Body of pancreas (tissue), 4 donors: ENCODE results near the gene HAUS3. TPM values are rescaled to one million over a fixed set of nuclear protein-coding genes. Genes with fewer than 3 reads are reported as not detected.

ENCODE experiments used
- ATAC-seq: fragments of 150-250 bp; one replicate; pipeline ENCODE4 v1.9.1; 2016
- DNase-seq, 4 donors: peaks; one replicate each; pipeline ENCODE4 v3.0.0-alpha.2; 2019
- H3K27ac ChIP-seq, 4 donors: fragments of 200-600 bp; sonication (generic); 1 replicate in 3 of 4; 2 replicates in 1 of 4; pipeline versions ENCODE4 v1.5.1 to v1.6.1; 2016 to 2019; ENCODE audit warnings: mild to moderate bottlenecking in 1 of 4, mixed read lengths in 1 of 4, moderate library complexity in 1 of 4
- H3K27me3 ChIP-seq, 2 donors: fragments of 200-600 bp; sonication (generic); one replicate each; pipeline ENCODE4 v1.6.0; 2016; ENCODE audit warnings: mild to moderate bottlenecking in 1 of 2
- H3K36me3 ChIP-seq, 2 donors: fragments of 200-600 bp; sonication (generic); replicated peaks in 1 of 2; 2 replicates each; pipeline ENCODE4 v1.5.1; 2016; ENCODE audit warnings: low read depth in 2 of 2; ENCODE audit not compliant: insufficient read depth in 1 of 2
- H3K4me1 ChIP-seq: fragments of 200-600 bp; sonication (generic); one replicate; pipeline ENCODE4 v1.6.0; 2016
- H3K4me3 ChIP-seq, 2 donors: fragments of 200-600 bp; sonication (generic); 1 replicate in 1 of 2; 2 replicates in 1 of 2; pipeline ENCODE4 v1.5.1; 2016 to 2019
- H3K9me3 ChIP-seq, 3 donors: fragments of 200-600 bp; sonication (generic); 1 replicate in 2 of 3; 2 replicates in 1 of 3; pipeline ENCODE4 v1.5.1; 2016
- POLR2A ChIP-seq, 3 donors: fragments of 450-650 bp; IDR thresholded peaks; one replicate each; pipeline ENCODE4 v1.6.1; 2016; ENCODE audit warnings: antibody characterized with exemption in 3 of 3, mild to moderate bottlenecking in 2 of 3
- WGBS, 2 donors: methylation state at CpG; one replicate each; pipeline ENCODE4 v1.1.5; 2017; 5-methylcytosine and 5-hydroxymethylcytosine counted together
- intact Hi-C: fragments of 100-400 bp; cut with DNase I; formaldehyde crosslinking; loops from one replicate; pipeline ENCODE4 v1.15.1; 2023
- total RNA-seq, 2 donors: library from RNA; depleted of rRNA; stranded (reverse); fragments of >200 nt; gene quantifications; one replicate each; pipeline ENCODE4 v1.1.0, GENCODE V29; 2016
- TF ChIP-seq, protein P1 (sequence below), 7 experiments: fragments of 450-650 bp in 4 of 7; fragments of 200-600 bp in 3 of 7; sonication (generic) in 3 of 7; IDR thresholded peaks; one replicate each; pipeline ENCODE4 v1.5.1; 2016 to 2019; ENCODE audit warnings: antibody characterized with exemption in 7 of 7

The HAUS3 gene, protein sequence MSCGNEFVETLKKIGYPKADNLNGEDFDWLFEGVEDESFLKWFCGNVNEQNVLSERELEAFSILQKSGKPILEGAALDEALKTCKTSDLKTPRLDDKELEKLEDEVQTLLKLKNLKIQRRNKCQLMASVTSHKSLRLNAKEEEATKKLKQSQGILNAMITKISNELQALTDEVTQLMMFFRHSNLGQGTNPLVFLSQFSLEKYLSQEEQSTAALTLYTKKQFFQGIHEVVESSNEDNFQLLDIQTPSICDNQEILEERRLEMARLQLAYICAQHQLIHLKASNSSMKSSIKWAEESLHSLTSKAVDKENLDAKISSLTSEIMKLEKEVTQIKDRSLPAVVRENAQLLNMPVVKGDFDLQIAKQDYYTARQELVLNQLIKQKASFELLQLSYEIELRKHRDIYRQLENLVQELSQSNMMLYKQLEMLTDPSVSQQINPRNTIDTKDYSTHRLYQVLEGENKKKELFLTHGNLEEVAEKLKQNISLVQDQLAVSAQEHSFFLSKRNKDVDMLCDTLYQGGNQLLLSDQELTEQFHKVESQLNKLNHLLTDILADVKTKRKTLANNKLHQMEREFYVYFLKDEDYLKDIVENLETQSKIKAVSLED
- 10 to 100 TPM in 1 of 2 donors, 1 to 10 TPM in 1; 7.3 to 11.9 TPM for total RNA-seq

DNA sequence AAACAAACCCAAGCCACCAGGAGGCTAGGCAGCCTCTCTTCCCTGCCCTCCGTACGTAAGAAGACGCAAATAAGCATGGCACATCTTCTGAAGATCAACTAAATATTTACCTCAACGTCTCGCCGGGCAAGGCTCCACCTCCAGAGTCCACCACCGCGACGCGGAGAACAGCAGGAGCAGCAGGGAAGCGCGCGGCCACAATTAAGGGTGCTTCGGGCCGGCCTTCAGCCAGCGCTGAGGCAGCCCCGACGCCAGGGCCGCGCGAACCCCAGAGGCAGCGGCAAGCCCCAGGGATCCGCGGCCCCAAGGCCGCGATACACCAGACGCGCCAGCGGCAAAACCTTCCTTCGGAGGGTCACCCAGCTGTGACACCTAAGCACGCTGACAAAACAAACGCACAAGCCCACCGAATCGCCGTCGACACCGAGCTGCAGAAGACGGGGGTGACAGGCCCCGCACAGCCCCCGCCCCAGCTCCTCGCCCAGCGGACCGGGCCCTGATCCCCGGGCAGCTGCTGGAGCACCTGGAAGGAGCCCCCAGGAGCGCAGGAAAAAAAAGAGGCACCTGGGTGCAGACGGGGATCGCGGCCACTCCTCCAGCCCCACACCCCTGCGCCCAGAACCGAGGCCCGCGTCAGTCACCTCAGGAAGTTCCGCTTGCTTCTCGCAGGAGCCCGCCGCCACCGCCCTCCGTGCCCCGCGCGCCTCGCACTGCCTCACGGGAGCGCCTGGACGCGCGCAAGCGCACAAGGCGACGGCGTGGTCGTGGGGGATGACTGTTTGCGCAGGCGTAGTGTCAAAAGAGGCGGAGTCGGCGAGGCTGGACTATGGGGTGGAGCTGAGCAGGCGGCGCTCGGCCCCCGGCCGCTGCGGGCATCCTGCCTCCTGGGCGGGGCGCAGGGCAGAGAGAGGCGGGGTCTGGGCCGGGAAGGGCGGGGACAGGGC lies at the start of gene HAUS3, which contains the start of gene POLN:
HAUS3 (minus strand) TSS at position 712 of the 944 bp plus-strand sequence. CDS start 1,175 bp downstream, outside the sequence.
POLN (minus strand) TSS at position 712 of the 944 bp plus-strand sequence. CDS start 12,890 bp downstream, outside the sequence.
- Histone ChIP-seq H3K27me3 (no peaks in the 10 kb centered on the region), H3K27ac (peak within 1 kb of the TSS in 3 of 4 donors; percentile 44 to 85 (median 68)), H3K4me3 (peak within 1 kb of the TSS; percentile 61 to 97), H3K4me1 (peaks cover 36% of the 10 kb centered on the region), H3K9me3 (no peaks in the 10 kb centered on the region), H3K36me3 (no peaks in the 10 kb centered on the region)
- TF ChIP-seq, protein P1, sequence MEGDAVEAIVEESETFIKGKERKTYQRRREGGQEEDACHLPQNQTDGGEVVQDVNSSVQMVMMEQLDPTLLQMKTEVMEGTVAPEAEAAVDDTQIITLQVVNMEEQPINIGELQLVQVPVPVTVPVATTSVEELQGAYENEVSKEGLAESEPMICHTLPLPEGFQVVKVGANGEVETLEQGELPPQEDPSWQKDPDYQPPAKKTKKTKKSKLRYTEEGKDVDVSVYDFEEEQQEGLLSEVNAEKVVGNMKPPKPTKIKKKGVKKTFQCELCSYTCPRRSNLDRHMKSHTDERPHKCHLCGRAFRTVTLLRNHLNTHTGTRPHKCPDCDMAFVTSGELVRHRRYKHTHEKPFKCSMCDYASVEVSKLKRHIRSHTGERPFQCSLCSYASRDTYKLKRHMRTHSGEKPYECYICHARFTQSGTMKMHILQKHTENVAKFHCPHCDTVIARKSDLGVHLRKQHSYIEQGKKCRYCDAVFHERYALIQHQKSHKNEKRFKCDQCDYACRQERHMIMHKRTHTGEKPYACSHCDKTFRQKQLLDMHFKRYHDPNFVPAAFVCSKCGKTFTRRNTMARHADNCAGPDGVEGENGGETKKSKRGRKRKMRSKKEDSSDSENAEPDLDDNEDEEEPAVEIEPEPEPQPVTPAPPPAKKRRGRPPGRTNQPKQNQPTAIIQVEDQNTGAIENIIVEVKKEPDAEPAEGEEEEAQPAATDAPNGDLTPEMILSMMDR (IDR thresholded peaks at IDR 0.05) = no peak
- peak; percentile 51 to 82 (median 73) for TF ChIP-seq POLR2A (IDR thresholded peaks at IDR 0.05)
- intact Hi-C loops = no loop called here
- 0 to 1% methylated on average over 6 to 87 of the region's 88 CpGs for WGBS, 2 donors
- ATAC-seq (peak; percentile 98), DNase-seq (peak; percentile 98 to 99 (median 98))

DNA sequence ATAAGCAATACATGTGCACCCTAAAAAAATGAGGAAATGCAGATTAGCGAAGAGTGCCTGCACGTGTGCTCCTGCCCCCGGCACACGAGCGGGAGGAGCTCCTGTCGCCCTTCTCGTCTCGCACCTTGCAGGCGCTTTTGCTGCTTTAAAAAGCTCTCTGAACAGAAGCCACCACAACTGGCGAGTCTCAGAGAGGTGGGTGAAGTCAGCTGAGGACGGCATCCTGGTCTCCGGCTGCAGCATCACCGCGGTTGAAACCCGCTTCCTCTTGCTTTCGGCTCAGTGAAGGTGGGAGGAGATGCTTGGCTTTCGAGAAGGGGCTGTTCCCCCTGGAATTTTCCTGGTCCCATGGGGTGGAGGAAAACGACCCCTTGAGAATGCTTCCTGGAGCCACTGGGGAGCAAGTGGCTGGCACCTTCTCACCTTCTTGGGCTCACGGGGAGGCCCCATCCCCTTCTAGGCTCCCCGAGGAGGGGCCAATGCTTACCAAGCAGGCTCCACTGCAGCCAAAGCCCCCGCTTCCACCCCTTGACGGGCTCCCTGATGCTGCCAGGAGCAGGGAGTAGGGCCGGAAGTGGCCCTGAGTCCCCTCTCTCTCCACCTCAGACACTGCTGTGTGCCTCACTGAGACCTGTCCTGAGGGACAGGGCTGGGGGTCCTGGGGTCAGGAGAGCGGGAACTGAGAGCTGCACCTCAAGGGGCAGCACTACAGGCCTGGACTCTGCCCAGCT lies 49.2 kb upstream of the HAUS3 start:
- Histone ChIP-seq H3K36me3 (no peaks in the 10 kb centered on the region), H3K9me3 (no peaks in the 10 kb centered on the region), H3K4me1 (no peaks in the 10 kb centered on the region), H3K4me3 (no peak overlapping the region), H3K27me3 (no peaks in the 10 kb centered on the region), H3K27ac (no peak overlapping the region)
- DNase-seq (peak in 2 of 4 donors; percentile 10 to 21), ATAC-seq (no peak)
- TF ChIP-seq, protein P1 (IDR thresholded peaks at IDR 0.05) = no peak
- no peak for TF ChIP-seq POLR2A (IDR thresholded peaks at IDR 0.05)
- WGBS, 2 donors = 66 to 90% methylated on average over 18 to 24 of the region's 24 CpGs
- intact Hi-C loops = no loop called here

DNA sequence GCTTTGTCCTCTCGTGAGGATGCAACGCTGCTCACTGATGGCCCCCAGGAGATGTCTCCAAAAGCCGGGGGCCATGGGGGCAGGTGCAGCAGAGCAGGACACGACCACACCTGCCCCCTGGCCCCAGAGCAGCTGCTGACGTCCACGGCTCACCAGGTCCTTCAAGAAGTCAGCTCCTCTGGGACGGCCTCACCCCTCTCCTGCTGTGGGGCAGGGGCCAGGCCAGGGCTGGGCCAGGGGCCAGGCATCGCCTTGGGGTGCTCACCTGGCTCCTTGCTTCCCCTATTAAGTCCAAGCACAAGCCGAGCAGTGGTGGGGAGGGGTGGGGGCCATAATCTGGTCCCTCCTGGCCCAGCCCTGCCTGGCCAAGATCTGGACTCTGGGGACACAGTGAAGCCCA lies 48.6 kb upstream of the HAUS3 start:
- Histone ChIP-seq H3K36me3 (no peaks in the 10 kb centered on the region), H3K27me3 (no peaks in the 10 kb centered on the region), H3K4me3 (no peak overlapping the region), H3K9me3 (no peaks in the 10 kb centered on the region), H3K4me1 (no peaks in the 10 kb centered on the region), H3K27ac (no peak overlapping the region)
- intact Hi-C loops = no loop called here
- TF ChIP-seq, protein P1 (IDR thresholded peaks at IDR 0.05) = no peak
- TF ChIP-seq POLR2A (IDR thresholded peaks at IDR 0.05) = no peak
- 80 to 84% methylated on average over 1 to 9 of the region's 9 CpGs for WGBS, 2 donors
- DNase-seq = no peak
- no peak for ATAC-seq

DNA sequence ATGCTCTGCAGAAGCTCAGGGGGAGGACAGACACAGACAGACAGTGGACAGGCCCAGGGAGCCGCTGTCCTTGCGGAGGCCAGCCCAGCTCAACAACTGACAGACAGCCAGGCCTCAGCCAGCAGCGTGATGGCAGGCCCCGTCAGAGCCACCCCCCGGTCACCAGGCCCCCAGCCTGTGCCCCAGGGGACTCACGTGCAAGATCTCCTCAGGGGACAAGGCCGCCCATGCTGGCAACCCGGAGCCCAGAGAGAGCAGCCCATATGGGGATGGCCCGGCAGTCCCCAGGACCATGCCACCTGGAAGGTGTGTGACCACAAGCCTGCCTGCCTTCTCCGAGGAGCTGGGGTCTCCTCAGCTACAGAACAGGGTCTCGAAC lies 48.0 kb upstream of the HAUS3 start:
- DNase-seq (no peak), ATAC-seq (no peak)
- no peak overlapping the region for H3K4me3 ChIP-seq
- no peaks in the 10 kb centered on the region for H3K36me3 ChIP-seq
- H3K4me1 ChIP-seq = no peaks in the 10 kb centered on the region
- TF ChIP-seq, protein P1 (IDR thresholded peaks at IDR 0.05) = no peak
- no peak for TF ChIP-seq POLR2A (IDR thresholded peaks at IDR 0.05)
- H3K9me3 ChIP-seq = no peaks in the 10 kb centered on the region
- intact Hi-C loops = no loop called here
- 87 to 91% methylated on average over 8 to 10 of the region's 11 CpGs for WGBS, 2 donors
- H3K27me3 ChIP-seq = no peaks in the 10 kb centered on the region
- H3K27ac ChIP-seq = no peak overlapping the region
